Measurements from ENCODE around the gene SPTBN5. TPM values are rescaled to one million over a fixed set of nuclear protein-coding genes. Genes with fewer than 3 reads are reported as not detected.

The SPTBN5 gene
- total RNA-seq, 1 experiment from 2014 or later, result 2.5 TPM

- Mint-ChIP-seq H3K36me3 (ENCODE audit: insufficient read depth, unreplicated experiment) (peaks cover 86% of the 10 kb centered on the region), H3K27me3 (ENCODE audit: insufficient read depth, unreplicated experiment) (no peaks in the 10 kb centered on the region), H3K9me3 (ENCODE audit: unreplicated experiment) (no peaks in the 10 kb centered on the region), H3K27ac (ENCODE audit: unreplicated experiment) (no peak overlapping the region), H3K4me3 (ENCODE audit: unreplicated experiment) (no peak overlapping the region), H3K4me1 (ENCODE audit: low read depth, unreplicated experiment) (no peaks in the 10 kb centered on the region)
- CTCF ChIA-PET, result no interaction called here
- Histone ChIP-seq H3K36me3 (ENCODE audit: control insufficient read depth, insufficient read depth, low read length) (peaks cover 2% of the 10 kb centered on the region; the same call in 1 of the 2 replicates), H3K27me3 (replicated peaks; ENCODE audit: control insufficient read depth, insufficient read depth, low read length) (no peaks in the 10 kb centered on the region), H3K4me1 (no peaks in the 10 kb centered on the region), H3K4me3 (ENCODE audit: low read depth, low read length) (no peak overlapping the region), H3K9me3 (no peaks in the 10 kb centered on the region)
- BruUV-seq (replicated peaks), result no TSS peak
- POLR2A ChIA-PET, result no interaction called here
- DNase-seq, result no peak
- intact Hi-C loops (cut with micrococcal nuclease; ENCODE audit: unreplicated experiment), result no loop called here
- no peak for TF ChIP-seq CTCF (IDR thresholded peaks at IDR 0.05; ENCODE audit: insufficient read depth in 1 of 2, low read depth in 1 of 2, low read length in 1 of 2, severe bottlenecking in 1 of 2, unreplicated experiment in 1 of 2)
Measured at GRCh38 chr15:41914411-41914810, 20.6 kb upstream of the SPTBN5 start.

- Mint-ChIP-seq H3K27ac (ENCODE audit: unreplicated experiment) (no peak overlapping the region), H3K27me3 (ENCODE audit: insufficient read depth, unreplicated experiment) (no peaks in the 10 kb centered on the region), H3K9me3 (ENCODE audit: unreplicated experiment) (no peaks in the 10 kb centered on the region), H3K36me3 (ENCODE audit: insufficient read depth, unreplicated experiment) (peaks cover 86% of the 10 kb centered on the region), H3K4me1 (ENCODE audit: low read depth, unreplicated experiment) (no peaks in the 10 kb centered on the region), H3K4me3 (ENCODE audit: unreplicated experiment) (no peak overlapping the region)
- Histone ChIP-seq H3K4me1 (no peaks in the 10 kb centered on the region), H3K9me3 (no peaks in the 10 kb centered on the region), H3K4me3 (ENCODE audit: low read depth, low read length) (no peak overlapping the region), H3K27me3 (replicated peaks; ENCODE audit: control insufficient read depth, insufficient read depth, low read length) (no peaks in the 10 kb centered on the region), H3K36me3 (ENCODE audit: control insufficient read depth, insufficient read depth, low read length) (peaks cover 2% of the 10 kb centered on the region; the same call in 1 of the 2 replicates)
- no peak for DNase-seq
- ChIA-PET POLR2A (no interaction called here), CTCF (no interaction called here)
- intact Hi-C loops (cut with micrococcal nuclease; ENCODE audit: unreplicated experiment), result no loop called here
- no peak for TF ChIP-seq CTCF (IDR thresholded peaks at IDR 0.05; ENCODE audit: insufficient read depth in 1 of 2, low read depth in 1 of 2, low read length in 1 of 2, severe bottlenecking in 1 of 2, unreplicated experiment in 1 of 2)
- BruUV-seq (replicated peaks), result no TSS peak
Measured at GRCh38 chr15:41913256-41913655, 19.4 kb upstream of the SPTBN5 start.

GRCh38 chr15:41911691-41912345 lies 18.0 kb upstream of the SPTBN5 start:
- Histone ChIP-seq H3K4me1 (no peaks in the 10 kb centered on the region), H3K36me3 (ENCODE audit: control insufficient read depth, insufficient read depth, low read length) (peaks cover 2% of the 10 kb centered on the region; the same call in 1 of the 2 replicates), H3K4me3 (ENCODE audit: low read depth, low read length) (no peak overlapping the region), H3K9me3 (no peaks in the 10 kb centered on the region), H3K27me3 (replicated peaks; ENCODE audit: control insufficient read depth, insufficient read depth, low read length) (no peaks in the 10 kb centered on the region)
- Mint-ChIP-seq H3K9me3 (ENCODE audit: unreplicated experiment) (no peaks in the 10 kb centered on the region), H3K27me3 (ENCODE audit: insufficient read depth, unreplicated experiment) (no peaks in the 10 kb centered on the region), H3K4me1 (ENCODE audit: low read depth, unreplicated experiment) (no peaks in the 10 kb centered on the region), H3K27ac (ENCODE audit: unreplicated experiment) (peak overlapping the region; percentile 66), H3K36me3 (ENCODE audit: insufficient read depth, unreplicated experiment) (peaks cover 84% of the 10 kb centered on the region), H3K4me3 (ENCODE audit: unreplicated experiment) (no peak overlapping the region)
- intact Hi-C loops (cut with micrococcal nuclease; ENCODE audit: unreplicated experiment), result no loop called here
- TF ChIP-seq CTCF (IDR thresholded peaks at IDR 0.05; ENCODE audit: insufficient read depth in 1 of 2, low read depth in 1 of 2, low read length in 1 of 2, severe bottlenecking in 1 of 2, unreplicated experiment in 1 of 2), result no peak
- CTCF ChIA-PET, result no interaction called here
- POLR2A ChIA-PET, result no interaction called here
- DNase-seq, result no peak
- BruUV-seq (replicated peaks), result no TSS peak

Measured in Caco-2 (cell line).